Activated T-helper 9 cell treated with anti-CD3 and anti-CD28 coated beads, Interleukin-2, amount 50 U/mL, for 16 hours (primary cell): ENCODE measurements around the gene FRMD4B.

ENCODE experiments used
- DNase-seq: peaks from one replicate; pipeline ENCODE4 v3.0.0-alpha.2; 2020; ENCODE audit warnings: low read depth

The FRMD4B gene

DNA sequence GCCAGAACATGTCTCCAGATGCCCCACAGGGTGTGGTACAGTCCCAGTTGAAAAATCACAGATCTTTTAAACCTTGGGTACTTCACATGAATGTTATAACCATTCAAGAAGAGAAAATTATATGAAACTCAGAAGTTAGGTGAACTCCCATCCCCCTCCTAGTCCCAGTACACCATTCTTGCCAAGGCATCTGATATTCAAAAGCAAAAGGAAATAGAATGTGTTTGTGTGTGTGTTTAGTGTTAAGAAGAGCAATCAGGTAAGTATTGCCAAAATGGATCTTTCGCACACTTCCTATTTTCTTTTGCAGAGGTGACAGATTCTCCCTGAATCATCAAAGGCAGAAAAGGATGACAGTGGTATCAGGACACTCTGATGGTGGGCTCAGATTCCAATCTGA, 219.4 kb downstream of the FRMD4B start:
- DNase-seq = no peak

DNA sequence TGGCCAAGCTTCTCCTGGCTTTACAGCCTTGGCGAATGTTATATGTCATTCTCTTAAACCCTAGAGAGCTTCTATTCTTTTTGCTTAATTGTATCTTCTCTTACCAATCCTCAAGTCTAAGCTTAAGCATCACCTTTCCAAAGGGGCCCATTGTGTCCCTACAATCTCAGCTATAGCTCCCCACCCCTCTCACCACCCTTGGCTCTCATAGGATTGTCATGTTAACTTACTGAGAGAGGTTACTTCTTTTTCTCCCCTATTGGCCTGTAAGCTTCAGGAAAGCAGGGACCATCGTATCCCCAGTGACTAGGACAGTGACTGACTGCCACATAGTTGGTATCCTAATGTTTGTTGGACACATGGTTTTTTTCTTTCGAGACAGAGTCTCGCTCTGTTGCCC, 220.1 kb downstream of the FRMD4B start:
- DNase-seq = no peak

DNA sequence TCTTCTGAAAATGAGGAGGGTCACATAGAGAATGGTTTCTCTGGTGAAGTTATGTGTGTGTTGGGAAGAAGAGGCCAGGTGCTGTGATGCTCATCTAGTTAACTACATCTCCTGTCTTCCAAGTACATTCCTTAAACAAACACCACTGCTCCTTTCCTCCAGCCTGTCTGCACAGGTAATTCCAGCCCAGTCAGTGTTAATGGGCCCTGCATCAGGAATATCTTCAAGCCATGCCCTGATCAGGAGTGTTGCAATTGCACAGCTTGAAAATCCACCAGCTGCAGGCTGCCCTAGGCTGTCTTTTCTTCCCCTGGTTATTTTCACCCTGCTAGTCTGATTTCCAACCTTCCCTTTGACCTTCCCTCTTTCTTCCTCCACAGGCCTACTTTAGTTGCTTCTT, 221.6 kb downstream of the FRMD4B start:
- no peak for DNase-seq

DNA sequence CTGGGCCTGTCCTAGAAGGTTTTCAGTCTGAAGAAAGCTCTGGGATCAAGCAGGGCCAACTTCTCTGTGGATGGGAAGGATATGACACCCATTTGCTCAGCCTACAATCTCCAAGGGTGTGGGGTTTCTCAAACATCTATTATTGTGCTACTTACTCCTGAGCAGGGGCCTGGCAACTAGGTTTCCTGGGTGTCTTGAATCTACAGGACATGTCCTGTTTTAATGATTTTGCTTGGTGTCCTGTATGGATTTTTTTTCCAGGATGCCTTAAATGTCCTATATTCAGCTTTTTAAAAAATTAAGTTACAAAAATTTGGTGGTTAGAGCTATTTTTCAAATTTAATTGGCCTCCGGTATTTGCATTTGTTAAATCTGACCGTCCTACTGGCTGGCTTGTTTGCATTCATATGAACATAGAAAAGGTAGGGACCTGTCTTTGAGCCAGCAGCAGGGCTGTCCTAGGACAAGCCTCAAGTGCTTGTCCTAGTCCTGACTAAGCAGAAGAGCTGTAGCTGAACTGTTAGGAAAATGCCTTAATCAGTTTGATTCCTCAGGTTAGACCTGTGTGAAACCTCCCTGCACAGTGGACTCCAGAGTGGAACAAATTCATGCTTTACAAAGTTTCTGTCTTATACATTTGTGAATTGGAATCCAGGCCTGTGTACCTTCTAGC, 223.4 kb downstream of the FRMD4B start:
- DNase-seq = no peak

DNA sequence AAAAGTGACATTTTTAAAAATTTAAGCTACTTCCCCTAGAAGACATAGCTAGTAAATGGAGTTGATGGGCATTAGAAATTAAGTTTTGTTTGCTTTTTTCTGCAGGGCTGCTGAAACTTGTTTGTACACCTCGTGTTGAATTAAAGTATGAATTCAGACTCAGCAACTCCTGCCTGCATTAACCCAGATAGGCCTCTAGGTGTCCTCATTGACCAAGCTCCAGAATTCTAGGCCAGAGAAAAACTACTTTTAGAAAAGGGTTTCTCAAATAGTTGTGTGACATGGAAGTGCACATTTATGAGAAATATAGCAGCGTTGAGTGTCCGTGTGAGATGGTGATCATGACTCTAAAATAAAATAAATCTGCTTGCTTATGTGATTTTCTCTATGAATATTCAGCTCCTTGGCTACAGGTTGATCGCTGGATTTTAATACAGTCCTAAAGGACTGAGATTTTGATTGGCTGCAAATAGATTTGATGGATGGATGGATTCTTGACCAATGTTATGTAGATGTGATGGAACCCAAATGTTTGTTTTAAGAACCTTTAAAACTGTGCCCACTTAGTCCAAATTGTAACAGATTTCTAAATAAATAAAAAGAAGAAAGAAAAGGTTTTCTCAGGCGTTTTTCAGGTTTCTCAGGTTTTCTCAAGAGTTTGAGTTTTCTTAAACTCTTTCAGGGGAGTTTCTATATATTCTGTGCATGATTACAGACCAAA, 224.1 kb downstream of the FRMD4B start:
- no peak for DNase-seq

DNA sequence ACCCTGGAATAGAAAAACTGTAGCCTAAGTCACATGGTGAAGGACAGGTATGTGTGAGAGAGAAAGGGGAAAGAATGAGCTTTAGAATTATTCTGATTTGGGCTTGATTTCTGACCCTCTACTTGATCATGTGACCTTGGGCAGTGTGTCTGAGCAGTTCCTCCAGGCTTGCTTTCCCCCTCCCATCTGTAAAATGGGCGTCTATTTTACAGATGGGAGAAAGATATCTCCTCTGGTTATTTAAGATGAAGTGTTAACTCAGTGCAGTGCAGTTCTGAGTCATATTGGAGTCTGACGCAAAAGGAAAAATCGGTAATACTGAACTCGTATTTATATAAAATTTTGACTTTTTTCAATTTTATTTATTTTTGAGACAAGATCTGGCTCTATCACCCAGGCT, 225.4 kb downstream of the FRMD4B start:
- DNase-seq = no peak

DNA sequence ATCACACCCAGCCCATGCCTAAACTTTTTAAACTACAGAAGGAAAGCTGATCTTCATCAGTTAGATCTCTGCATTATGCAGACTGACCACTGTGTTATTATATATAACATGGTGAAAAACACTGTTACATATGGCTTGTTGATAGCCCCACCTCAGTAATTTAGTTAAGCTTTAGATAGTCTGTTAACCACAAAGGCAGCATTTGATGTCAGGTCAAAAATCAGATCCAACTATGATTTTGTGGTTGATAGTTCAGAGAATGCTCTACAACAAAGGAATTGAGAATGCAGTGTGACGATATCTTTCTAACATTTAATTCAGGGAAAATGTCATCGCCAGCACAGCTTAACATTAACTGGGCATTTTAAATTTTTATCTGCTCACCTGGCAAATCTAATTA, 225.8 kb downstream of the FRMD4B start:
- no peak for DNase-seq

DNA sequence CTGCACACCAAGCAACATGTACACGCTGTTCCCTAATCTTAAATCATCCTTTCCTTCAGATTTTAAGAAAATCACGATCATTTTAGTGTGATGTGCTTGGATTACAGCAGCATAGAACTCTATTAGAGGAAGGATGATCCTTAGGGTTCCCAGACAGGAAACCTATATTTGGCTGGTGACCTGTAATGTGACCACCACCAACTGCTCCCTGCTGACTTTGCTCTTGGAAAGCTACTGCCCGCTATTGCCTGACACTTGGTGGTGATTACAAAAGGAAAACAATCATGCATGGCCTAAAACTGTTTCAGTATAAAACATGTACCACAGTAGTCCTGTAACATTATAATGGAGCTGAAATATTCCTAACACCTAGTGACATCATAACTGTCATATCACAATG, 236.3 kb downstream of the FRMD4B start:
- DNase-seq = no peak

DNA sequence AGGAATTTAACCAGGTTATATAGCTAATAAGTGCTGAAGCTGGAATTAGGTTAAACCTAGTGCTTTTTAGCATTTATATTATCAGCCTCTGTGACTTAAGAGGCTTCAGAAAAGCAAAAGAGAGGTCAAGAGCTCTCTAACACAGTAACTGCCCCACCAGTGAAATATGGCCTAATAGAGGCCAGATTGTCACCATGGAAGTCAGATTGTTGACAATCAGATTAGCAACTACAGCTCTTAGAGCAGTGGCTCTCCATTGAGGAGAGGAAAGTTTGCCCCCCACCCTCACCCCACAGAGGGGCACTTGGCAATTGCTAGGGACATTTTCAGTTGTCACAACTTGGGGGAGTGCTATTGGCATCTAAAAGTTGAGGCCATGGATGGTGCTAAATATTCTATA, 240.2 kb downstream of the FRMD4B start:
- DNase-seq = no peak

DNA sequence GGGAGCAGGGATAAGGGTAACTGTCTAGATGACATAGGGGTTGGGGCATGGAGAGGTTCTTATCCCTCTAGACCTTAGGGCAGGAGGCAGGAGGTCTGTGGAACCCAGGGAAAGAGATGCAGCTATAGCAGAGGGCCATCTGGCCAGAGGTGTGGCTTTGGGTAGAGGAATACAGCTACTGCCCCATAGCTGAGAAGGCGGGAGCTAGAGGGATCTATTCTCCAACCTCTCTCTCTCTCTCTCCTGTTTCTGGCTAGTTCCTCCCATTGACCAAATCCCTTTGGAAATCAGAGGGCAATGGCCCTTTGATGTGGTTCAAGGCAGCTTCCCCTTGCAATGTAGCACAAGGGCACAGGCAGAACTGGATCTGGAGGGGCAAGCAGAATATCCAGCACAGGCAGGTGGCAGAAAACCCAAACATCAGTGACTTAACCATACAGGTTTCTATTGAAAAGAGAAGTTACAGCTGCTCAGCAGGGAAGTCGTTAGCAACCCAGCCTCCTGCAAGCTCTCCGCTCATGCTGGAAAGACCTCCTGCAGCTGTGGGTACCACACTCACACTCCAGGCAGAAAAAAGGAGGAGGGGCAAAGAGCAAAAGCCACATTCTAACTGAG, 241.2 kb downstream of the FRMD4B start:
- no peak for DNase-seq

DNA sequence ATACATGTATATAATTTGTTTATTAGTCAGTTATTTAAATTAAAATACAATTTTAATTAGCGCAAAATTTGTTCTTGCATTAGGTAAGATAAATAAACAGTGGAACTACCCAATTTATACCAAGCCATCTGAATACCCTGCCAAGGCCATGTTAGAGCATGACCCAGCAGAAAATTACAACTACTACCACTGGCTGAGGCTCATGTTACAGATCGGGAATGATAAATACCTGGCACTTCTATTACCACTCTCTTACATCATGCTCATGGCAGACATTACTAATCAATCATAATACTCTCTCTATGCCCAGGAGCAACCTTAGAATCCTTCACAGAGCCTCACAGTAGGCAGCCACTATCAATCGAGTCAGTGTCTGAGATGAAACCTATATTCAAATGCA, 242.3 kb downstream of the FRMD4B start:
- no peak for DNase-seq

DNA sequence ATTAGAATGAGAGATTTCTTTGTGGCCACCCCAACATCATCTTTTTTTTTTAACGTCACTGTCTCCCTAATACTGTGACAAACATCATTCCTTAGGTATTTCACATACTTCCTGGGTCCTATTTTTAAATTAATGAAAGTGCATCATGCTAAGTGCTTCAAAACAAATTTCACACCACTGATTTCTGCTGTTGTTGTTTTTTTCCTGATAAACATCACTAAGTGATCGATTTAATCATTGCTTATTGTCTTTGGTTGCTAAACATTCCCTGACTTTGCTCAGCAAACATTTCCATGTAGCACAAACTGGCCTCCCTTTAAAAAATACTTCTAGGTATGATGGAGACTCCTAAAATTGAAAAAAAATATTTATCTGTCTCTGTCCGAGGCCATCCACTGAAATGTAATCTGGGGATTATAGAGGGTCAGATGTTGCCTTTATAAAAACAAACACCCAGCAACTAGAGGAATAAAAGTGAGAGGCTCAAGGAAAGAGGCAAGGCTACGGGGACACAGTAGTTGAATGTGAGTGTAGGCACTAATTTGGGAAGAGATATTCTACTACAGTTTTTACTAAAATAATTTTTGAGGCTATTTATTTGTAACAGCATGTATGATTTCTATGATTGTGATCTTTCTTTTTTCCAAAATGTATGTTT, 243.0 kb downstream of the FRMD4B start:
- DNase-seq = no peak

DNA sequence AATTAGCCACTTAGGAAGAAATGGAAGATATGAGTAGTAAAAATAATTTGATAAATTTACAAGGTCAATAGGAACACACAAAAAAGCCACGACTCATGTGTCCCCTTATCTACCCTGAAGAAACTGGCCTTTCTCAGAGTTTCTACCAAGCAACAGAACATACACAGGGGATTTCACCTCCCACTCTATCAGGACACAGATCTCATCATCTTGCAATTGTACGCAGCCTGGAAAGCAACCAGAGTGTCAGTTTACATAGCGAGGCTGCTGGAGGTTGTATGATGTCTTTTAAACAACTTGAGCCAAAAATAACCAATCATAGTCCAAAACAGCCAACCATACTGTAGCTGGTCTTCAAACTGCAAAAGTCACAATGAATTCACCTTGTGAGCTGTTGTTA, 243.8 kb downstream of the FRMD4B start:
- DNase-seq = no peak

DNA sequence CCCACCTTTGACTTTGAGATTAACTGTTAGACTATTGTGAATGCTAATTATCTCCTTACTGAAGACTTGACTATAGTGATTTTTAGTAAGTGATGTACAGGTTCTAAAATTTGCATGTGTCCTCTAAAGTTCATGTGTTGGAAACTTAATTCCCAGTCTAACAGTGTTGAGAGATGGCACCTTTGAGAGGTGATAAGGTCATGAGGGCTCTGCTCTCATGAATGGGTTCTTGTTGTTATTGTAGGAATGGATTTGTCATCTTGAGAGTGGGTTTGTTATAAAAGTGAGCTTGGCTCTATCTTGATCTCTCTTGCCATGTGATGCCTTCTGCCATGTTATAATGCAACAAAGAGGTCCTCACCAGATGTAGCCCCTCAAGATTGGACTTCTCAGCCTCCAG, 244.6 kb downstream of the FRMD4B start:
- DNase-seq = no peak

DNA sequence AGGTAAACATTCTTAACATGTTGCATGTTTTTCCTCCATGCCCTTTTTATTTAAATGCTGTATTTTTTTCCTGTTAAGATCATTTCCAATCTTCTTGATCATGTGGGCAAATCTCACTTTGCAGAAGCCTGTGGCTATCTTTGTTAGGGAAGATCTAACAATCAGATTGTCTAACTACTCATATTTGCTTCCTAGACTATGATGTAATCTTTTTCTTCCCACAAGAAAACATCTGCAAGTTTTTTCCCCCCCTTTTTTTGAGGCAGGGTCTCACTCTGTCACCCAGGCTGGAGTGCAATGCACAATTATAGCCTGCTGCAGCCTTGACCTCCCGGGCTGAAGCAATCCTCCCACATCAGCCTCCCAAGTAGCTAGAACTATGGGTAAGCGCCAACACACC, 248.5 kb downstream of the FRMD4B start:
- no peak for DNase-seq

DNA sequence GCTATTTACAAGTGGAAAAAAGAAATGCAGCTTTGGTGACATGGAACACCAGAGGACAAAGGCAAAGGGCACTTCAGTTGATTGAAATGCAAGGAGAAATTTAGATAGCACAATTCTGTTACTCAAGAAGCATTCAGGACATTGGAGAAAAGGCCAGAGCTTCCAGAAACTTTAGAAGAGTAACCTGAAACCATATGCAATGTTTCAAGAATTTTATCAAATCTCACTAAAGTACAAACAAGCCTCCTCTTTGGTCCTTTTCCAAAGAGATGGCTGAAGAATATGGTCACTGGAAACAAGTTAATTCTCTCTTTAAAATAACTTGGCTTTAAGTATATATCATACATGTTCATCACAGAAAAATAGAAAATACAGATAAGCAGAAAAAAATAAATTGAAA, 248.9 kb downstream of the FRMD4B start:
- no peak for DNase-seq

DNA sequence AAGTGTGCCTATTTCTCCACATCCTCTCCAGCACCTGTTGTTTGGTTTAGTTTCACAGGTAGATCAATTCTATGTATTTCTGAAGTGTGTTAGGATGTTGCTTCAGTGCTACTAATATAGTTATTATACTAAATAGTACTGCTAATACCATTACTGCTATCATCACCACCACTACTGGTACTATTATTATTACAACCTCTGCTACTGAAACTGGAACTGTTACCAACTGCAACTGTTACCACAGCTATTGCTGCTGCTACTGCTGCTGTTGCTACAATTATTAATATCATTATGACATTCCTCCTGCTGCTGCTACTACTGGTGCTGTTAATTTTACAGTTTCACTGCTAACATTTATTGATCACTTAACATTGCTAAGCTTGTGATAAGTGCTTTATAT, 255.2 kb downstream of the FRMD4B start:
- no peak for DNase-seq

DNA sequence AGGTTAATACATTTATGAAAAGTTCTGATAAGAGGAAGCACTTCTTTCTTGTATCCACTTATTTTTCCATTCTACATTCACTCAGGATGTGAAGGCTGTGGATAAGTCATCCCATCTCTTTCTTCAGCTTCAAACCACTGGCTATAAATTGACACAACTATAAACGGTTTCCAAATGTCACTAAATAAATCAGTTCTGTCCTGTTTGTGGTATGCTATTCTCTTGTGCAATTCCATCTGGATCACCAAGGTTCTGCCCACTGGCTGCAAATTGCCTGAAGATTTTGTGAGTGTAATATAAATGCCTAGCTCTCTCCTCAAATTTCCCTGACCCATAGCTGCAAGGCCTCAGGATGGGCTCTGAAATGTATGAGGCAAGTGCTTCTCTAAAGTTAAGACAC, 256.4 kb downstream of the FRMD4B start:
- DNase-seq = no peak

DNA sequence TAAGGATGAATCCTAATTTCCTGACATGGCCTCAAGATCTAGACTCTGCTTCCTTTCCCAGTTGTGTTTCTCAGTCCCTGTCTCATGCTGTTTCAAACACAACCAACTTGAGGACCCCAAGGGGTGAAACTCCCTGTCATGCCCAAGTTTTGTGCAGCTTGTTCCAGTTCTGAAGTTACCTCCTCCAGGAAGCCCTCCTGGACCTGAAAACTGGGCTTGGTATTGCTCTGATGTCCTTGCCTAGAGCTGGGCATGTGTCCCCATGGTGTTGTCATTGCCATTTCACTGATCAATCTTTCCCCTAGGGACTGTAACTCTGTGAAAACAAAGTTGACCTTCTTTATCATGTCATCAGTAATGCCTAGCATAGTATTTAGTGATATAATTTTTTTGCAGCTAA, 257.4 kb downstream of the FRMD4B start:
- no peak for DNase-seq

DNA sequence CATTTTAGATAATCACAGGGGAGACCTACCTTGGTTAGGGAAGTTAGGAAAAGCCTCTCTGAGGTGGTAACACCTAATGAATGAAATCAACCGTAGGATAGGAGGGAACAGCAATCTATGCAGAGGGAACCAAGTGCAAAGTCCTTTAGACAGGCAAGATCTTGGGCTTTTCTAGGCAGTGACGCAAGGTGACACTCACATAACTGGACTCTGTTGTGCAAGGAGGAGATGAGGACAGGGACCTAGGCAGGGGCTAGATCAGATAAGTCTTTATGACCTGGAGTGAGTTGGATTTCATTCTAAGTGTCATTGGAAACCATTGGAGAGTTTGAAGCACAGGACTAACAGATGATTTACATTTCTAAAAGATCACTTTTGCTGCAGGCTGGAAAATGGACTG, 258.9 kb downstream of the FRMD4B start:
- DNase-seq = no peak

DNA sequence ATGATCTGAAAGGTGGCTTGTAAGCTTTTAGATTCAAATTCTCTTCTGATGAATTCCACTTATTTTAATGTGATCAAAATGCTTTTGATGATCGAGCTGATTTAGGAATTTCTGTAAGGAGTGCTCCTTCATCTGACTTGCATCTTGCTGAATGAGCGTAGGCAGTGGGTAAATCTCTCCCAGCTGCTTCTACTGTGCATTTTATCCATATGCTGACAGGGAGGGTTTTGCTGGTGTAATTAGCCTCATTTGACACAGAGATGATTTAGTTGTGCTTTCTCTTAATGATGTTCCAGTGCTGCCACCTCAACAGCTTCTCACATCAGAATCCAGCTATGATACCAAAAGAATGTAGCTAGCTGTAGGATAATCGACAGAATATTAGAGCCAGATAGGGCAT, 259.7 kb downstream of the FRMD4B start:
- no peak for DNase-seq

DNA sequence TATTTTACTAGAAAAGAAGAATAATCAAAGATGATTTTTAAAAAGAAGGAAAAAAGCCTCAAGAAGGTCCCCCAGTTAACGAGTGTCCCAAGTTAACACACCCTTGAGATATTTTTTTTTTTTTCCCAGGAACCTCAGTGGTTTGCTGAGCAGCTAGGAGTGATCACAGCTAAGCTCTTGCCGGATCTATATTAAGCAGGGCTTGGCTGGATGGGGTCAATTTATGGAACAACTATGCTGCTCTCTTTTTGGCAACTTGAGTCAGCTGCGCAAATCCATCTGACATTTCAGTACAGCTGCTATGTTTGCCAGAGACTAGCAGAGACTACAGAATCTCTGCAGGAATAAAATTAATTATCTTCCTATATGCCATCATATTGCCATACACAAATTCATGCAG, 263.5 kb downstream of the FRMD4B start, which contains the start of gene LMOD3:
LMOD3 (minus strand) TSS at position 193 of the 400 bp plus-strand sequence. CDS start 209 bp downstream, outside the sequence.
- no peak for DNase-seq

DNA sequence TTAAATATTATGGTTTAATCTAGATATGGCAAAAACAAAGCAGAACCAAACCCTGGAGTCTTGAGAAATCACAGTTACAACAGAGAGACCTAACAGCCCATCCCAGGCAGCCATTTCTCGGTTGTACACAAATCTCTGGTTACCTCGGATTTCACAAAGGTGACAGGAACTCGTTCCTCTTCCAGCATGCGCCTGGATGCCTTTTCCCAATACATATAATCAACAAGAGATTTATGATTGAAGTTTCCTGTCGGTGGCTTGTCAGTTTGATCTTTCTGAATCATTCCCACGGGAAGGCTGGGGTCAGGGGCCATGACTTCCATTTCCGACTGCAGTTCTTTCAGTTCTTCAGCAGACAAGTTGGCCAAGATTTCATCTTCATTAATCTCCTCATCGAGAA, 263.9 kb downstream of the FRMD4B start:
- no peak for DNase-seq
